ENCODE results near the gene UBE3A.

DNA sequence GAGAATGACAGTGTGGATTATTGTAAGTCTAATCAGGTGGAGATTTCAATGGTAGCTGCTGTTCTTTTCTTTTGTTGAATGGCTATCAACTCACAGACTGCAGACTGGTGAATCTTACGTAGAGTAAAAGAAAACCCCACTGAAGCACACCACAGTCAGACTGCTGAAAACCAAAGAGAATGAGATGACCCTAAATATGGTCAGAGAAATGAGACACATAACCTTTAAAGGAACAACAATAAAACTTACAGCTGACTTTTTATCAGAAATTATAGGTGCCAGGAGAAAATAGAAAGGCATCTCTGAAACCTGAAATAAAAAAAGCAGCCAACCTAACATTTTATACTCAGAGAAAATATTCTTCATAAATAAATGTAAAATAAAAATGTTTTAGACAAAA is 12.7 kb upstream of the UBE3A start:
- TF ChIP-seq, protein P1, sequence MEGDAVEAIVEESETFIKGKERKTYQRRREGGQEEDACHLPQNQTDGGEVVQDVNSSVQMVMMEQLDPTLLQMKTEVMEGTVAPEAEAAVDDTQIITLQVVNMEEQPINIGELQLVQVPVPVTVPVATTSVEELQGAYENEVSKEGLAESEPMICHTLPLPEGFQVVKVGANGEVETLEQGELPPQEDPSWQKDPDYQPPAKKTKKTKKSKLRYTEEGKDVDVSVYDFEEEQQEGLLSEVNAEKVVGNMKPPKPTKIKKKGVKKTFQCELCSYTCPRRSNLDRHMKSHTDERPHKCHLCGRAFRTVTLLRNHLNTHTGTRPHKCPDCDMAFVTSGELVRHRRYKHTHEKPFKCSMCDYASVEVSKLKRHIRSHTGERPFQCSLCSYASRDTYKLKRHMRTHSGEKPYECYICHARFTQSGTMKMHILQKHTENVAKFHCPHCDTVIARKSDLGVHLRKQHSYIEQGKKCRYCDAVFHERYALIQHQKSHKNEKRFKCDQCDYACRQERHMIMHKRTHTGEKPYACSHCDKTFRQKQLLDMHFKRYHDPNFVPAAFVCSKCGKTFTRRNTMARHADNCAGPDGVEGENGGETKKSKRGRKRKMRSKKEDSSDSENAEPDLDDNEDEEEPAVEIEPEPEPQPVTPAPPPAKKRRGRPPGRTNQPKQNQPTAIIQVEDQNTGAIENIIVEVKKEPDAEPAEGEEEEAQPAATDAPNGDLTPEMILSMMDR (IDR thresholded peaks at IDR 0.05) = no peak
- no peak for TF ChIP-seq POLR2A (IDR thresholded peaks at IDR 0.05)

All from body of pancreas (tissue), 4 donors.